GM19397 (cell line): ENCODE results near the gene MGAT1.
A peak's percentile ranks its signal among the peaks of the same experiment; 100 is the strongest.

Experiments
- ATAC-seq: cut with Tn5 transposase; IDR thresholded peaks from one replicate; pipeline ENCODE4 v1.9.1; 2021; ENCODE audit warnings: mild to moderate bottlenecking, moderate library complexity; ENCODE audit not compliant: unreplicated experiment

MGAT1 gene

GRCh38 chr5:180824630-180825476 is 22.2 kb upstream of the MGAT1 start:
- ATAC-seq = no peak

- no peak for ATAC-seq
Observed at GRCh38 chr5:180823940-180824629, 21.5 kb upstream of the MGAT1 start.

- no peak for ATAC-seq
Observed at GRCh38 chr5:180823346-180823745, 20.7 kb upstream of the MGAT1 start.

- no peak for ATAC-seq
Observed at GRCh38 chr5:180821538-180821937, 18.9 kb upstream of the MGAT1 start.

- peak; percentile 69 for ATAC-seq
Observed at GRCh38 chr5:180820788-180821321, 18.2 kb upstream of the MGAT1 start.

- ATAC-seq = no peak
Observed at GRCh38 chr5:180818677-180819341, 16.2 kb upstream of the MGAT1 start.

GRCh38 chr5:180817893-180818674 is 15.5 kb upstream of the MGAT1 start:
- ATAC-seq = no peak

- no peak for ATAC-seq
Observed at GRCh38 chr5:180816608-180817534, 14.3 kb upstream of the MGAT1 start.

- ATAC-seq = no peak
Observed at GRCh38 chr5:180815293-180815917, 12.8 kb upstream of the MGAT1 start.

- no peak for ATAC-seq
Observed at GRCh38 chr5:180813420-180813819, 10.8 kb upstream of the MGAT1 start.

GRCh38 chr5:180811623-180812124 is 9.1 kb upstream of the MGAT1 start:
- no peak for ATAC-seq

- ATAC-seq = no peak
Observed at GRCh38 chr5:180810959-180811622, 8.5 kb upstream of the MGAT1 start.

- ATAC-seq = peak; percentile 74
Observed at GRCh38 chr5:180810210-180810958, 7.8 kb upstream of the MGAT1 start.

GRCh38 chr5:180809403-180810209 is 7.0 kb upstream of the MGAT1 start:
- ATAC-seq = peak; percentile 61

- no peak for ATAC-seq
Observed at GRCh38 chr5:180808461-180809000, 5.9 kb upstream of the MGAT1 start.

GRCh38 chr5:180807654-180808414 is 5.2 kb upstream of the MGAT1 start:
- ATAC-seq = no peak
